ENCODE results near the gene ATPAF2. TPM values are rescaled to one million over a fixed set of nuclear protein-coding genes. Genes with fewer than 3 reads are reported as not detected.

The ATPAF2 gene
- polyA plus RNA-seq, 1 donor = 24.8 TPM

DNA sequence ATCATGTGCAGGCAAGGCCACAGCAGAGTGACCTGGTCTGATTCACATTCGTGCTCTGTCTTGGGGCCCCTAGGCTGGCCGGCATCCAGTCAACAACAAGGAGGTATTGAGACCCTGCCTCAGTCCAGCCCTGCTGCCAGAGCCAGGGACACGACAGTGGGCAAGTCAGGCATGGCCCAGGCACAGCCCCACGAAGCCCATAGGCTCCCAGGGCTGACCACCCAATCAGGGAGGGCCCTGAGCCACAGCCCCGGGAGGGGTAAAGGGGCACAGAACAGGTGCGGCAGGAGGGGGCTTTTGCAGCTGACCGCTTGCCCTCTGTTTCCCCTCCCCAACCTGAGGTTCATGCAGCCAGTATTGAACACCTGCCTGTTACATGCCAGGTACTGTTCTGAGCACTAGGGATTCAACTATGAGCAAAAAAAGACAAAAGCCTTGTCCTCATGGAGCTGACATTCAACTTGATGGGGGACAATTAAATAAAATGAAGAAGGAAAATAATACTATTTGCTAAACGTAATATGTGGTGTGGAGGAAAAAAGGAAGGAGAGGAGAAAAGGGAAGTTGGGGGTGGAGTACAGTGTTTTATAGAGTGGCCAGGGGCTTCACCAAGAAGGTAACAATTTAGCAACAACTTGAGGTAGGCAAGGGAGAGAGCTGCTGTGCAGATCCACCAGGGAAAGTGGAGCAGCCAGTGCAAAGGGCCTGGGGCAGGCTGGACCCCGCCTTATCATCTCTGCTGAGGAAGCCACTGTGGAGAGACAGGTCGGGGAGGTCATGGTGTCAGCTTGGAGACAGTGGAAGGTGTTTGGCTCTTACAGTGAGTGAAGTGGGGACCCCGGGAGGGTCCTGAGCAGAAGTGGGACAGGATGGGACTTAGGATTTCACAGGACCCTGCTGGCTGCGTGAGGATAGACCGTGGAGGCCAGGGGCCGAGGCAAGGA lies 60.2 kb downstream of the ATPAF2 start:
- 100% methylated on average over 1 of the region's 14 CpGs for WGBS (ENCODE audit: insufficient coverage, low lambda C conversion rate)
- H3K27me3 ChIP-seq (ENCODE audit: control insufficient read depth, insufficient read depth, low read length) = no peaks in the 10 kb centered on the region

DNA sequence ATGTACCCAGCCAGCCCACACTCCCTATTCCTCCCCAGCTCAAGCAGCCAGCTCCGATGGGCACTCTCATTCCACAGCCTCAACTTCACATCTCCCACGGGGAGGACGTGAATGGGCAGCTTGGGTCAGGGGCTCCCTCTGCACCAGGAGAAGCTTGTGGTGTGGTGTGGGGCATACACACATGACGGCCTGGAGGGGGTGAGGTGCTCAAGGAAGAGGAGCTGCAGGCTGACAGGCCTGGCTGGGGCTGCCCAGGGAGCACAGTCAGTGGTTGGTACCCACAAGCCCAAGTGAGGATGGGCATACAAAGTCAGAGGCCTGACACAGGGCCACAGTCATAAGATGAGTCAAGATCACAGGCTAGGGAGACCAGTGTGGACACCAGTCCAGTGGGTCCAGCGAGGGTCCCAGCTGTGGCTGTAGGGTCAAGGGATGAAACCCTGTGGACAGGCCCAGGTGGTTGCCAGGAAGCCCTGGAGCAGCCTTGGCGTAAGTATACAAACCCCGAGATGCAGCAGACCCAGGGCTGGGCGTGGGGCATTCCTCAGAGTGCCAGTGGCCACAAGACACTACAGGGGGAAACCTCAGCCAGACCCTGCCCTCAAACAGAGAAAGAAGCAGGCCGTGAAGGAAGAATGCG lies 61.9 kb downstream of the ATPAF2 start:
- H3K4me1 ChIP-seq (ENCODE audit: control insufficient read depth, insufficient read depth, low read length) = peaks cover 3% of the 10 kb centered on the region
- no peak for DNase-seq
- H3K27ac ChIP-seq (ENCODE audit: low read length) = no peak overlapping the region
- no peaks in the 10 kb centered on the region for H3K27me3 ChIP-seq (ENCODE audit: control insufficient read depth, insufficient read depth, low read length)
- no peak overlapping the region for H3K4me3 ChIP-seq (ENCODE audit: low read length)
- no peaks in the 10 kb centered on the region for H3K36me3 ChIP-seq (ENCODE audit: control insufficient read depth, insufficient read depth, low read length)
- no peaks in the 10 kb centered on the region for H3K9me3 ChIP-seq (ENCODE audit: control insufficient read depth, low read depth, low read length)
- no CpG with 5 or more reads among the region's 10 CpGs for WGBS (ENCODE audit: insufficient coverage, low lambda C conversion rate)

More for the DNA sequence above, 60.2 kb downstream of the ATPAF2 start:
- no peak overlapping the region for H3K27ac ChIP-seq (ENCODE audit: low read length)
- no peaks in the 10 kb centered on the region for H3K36me3 ChIP-seq (ENCODE audit: control insufficient read depth, insufficient read depth, low read length)
- H3K9me3 ChIP-seq (ENCODE audit: control insufficient read depth, low read depth, low read length) = no peaks in the 10 kb centered on the region
- no peaks in the 10 kb centered on the region for H3K4me1 ChIP-seq (ENCODE audit: control insufficient read depth, insufficient read depth, low read length)
- no peak overlapping the region for H3K4me3 ChIP-seq (ENCODE audit: low read length)
- DNase-seq = no peak

DNA sequence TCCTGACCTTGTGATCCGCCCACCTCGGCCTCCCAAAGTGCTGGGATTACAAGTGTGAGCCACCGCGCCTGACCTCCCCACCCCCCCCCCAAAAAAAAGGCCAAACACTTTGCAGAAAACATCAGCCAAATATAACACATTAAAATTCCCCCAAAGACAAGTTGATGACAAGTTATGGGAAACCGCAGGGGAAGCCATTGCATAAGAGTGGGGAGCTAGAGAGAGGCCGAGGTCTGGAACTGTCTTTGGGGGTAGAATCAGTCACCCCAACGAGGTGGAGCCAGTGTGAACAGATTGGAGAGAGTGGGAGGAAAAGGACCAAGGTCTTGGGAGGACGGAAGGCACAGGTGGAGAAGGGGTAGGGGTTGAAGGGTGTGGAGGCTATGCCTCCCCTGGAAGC lies 63.5 kb downstream of the ATPAF2 start:
- Histone ChIP-seq H3K27ac (ENCODE audit: low read length) (no peak overlapping the region), H3K4me3 (ENCODE audit: low read length) (no peak overlapping the region), H3K27me3 (ENCODE audit: control insufficient read depth, insufficient read depth, low read length) (no peaks in the 10 kb centered on the region), H3K9me3 (ENCODE audit: control insufficient read depth, low read depth, low read length) (no peaks in the 10 kb centered on the region), H3K4me1 (ENCODE audit: control insufficient read depth, insufficient read depth, low read length) (peaks cover 15% of the 10 kb centered on the region), H3K36me3 (ENCODE audit: control insufficient read depth, insufficient read depth, low read length) (no peaks in the 10 kb centered on the region)
- no peak for DNase-seq
- WGBS (ENCODE audit: insufficient coverage, low lambda C conversion rate) = 92% methylated on average over 2 of the region's 8 CpGs

DNA sequence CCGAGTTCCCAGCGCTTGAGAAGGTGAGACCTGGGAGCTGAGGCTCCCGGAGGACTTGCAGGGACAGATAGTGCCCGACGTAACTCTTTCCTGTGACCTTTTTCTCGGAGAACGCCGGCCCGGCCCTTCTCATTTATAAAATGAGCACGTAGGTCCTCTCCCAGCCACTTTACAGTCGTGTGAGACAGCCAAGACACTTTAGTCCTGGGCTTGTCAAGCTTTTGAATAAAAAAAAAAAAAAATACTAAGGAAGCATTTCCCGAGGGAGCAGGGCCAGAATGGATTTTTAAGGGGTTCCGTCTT lies 66.1 kb downstream of the ATPAF2 start:
- Histone ChIP-seq H3K4me3 (ENCODE audit: low read length) (peak overlapping the region; percentile 58), H3K36me3 (ENCODE audit: control insufficient read depth, insufficient read depth, low read length) (no peaks in the 10 kb centered on the region), H3K27ac (ENCODE audit: low read length) (no peak overlapping the region), H3K9me3 (ENCODE audit: control insufficient read depth, low read depth, low read length) (no peaks in the 10 kb centered on the region), H3K27me3 (ENCODE audit: control insufficient read depth, insufficient read depth, low read length) (no peaks in the 10 kb centered on the region), H3K4me1 (ENCODE audit: control insufficient read depth, insufficient read depth, low read length) (peaks cover 18% of the 10 kb centered on the region)
- WGBS (ENCODE audit: insufficient coverage, low lambda C conversion rate) = 20% methylated on average over 3 of the region's 13 CpGs
- DNase-seq = no peak

DNA sequence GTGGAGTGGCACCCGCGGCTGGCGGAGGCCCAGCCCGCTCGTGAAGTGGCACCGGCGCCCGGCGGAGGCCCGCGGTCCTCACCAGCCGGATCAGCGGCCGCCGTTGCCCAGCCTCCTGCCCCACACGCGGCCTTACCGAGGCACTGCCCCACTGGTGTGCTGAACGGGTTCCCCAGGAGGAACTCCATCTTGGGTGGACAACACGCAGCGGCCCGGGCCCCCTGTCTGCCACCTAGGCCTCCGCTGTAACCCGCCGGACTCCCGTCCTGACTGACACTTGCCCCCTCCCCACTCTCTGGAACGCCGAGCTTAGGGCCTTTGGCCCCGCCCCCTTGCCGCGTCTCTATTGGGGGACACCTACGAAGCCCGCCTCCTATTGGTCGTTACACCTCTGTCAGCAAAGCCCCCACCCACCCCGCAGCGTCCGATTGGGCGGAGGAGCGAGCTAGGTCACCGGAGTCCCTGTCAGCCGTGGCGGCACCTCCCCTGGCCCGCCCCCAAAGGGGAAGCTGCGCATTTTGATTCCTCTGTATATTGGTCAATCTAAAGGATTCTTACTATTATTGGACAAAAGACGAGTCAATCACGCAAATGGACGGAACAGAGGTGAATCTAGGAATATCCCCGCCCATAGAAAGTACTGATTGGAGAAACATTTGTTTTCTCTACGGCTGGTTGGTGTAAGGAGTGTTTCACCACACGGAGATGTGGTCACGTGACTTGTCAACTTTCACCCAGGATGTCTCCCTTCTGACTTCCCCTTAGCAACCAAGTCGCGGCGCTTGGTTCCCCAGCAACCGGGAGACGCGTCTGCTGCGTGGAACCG lies 66.6 kb downstream of the ATPAF2 start, which contains the start of the genes DRC3 and TOM1L2:
Gene DRC3, plus strand, starts transcription at position 737 of the 826 bp plus-strand sequence. CDS start 4,737 bp downstream, outside the sequence.
Gene TOM1L2, minus strand, starts transcription at position 275 of the 826 bp plus-strand sequence. Its CDS starts 87 bp downstream, at position 188.
- H3K9me3 ChIP-seq (ENCODE audit: control insufficient read depth, low read depth, low read length) = no peaks in the 10 kb centered on the region
- DNase-seq = peak; percentile 100
- H3K4me3 ChIP-seq (ENCODE audit: low read length) = peak within 1 kb of the TSS; percentile 59
- H3K27me3 ChIP-seq (ENCODE audit: control insufficient read depth, insufficient read depth, low read length) = no peaks in the 10 kb centered on the region
- peaks cover 18% of the 10 kb centered on the region for H3K4me1 ChIP-seq (ENCODE audit: control insufficient read depth, insufficient read depth, low read length)
- H3K36me3 ChIP-seq (ENCODE audit: control insufficient read depth, insufficient read depth, low read length) = no peaks in the 10 kb centered on the region
- peak within 1 kb of the TSS; percentile 22 for H3K27ac ChIP-seq (ENCODE audit: low read length)
- WGBS (ENCODE audit: insufficient coverage, low lambda C conversion rate) = 0% methylated on average over 3 of the region's 59 CpGs

GRCh38 chr17:17971431-17972125 lies 67.4 kb downstream of the ATPAF2 start:
- no peaks in the 10 kb centered on the region for H3K36me3 ChIP-seq (ENCODE audit: control insufficient read depth, insufficient read depth, low read length)
- peak overlapping the region; percentile 59 for H3K4me3 ChIP-seq (ENCODE audit: low read length)
- H3K27ac ChIP-seq (ENCODE audit: low read length) = peak overlapping the region; percentile 22
- DNase-seq = peak in 1 of 2 donors; percentile 29
- H3K9me3 ChIP-seq (ENCODE audit: control insufficient read depth, low read depth, low read length) = no peaks in the 10 kb centered on the region
- H3K4me1 ChIP-seq (ENCODE audit: control insufficient read depth, insufficient read depth, low read length) = peaks cover 18% of the 10 kb centered on the region
- no CpG with 5 or more reads among the region's 33 CpGs for WGBS (ENCODE audit: insufficient coverage, low lambda C conversion rate)
- no peaks in the 10 kb centered on the region for H3K27me3 ChIP-seq (ENCODE audit: control insufficient read depth, insufficient read depth, low read length)

DNA sequence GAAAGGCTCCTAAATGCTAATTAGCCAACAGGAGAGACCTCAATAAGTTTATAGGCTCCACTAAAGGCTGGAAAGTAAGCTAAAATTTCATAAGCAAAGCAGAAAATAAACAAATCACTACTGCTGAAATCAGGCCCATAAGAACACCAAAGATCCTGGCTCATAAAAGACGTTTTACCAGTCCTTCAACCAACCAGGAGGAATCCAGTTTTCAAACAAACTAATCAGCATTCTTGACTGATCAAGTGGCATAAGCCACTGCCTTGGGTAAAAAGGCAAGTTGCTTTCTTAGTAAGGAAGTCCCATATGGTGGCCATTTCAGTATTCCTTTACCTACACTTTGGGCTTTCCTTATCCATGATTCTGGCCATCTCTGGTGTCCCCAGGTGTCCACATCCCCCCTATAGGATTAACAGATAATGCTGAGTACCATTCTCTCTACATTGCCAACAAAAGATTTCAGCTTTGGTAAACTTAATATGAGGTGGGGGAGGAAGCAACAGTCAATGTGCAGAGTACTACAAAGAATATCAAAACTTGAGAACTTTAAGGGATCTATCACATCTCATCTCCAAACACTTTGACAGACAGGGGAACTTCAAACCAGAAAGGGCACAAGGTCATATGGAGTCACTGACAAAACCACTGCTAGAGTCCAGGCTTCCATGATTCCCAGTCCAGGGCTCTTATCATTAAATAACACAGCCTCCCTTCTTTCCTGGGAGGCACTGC lies 68.1 kb downstream of the ATPAF2 start:
- Histone ChIP-seq H3K9me3 (ENCODE audit: control insufficient read depth, low read depth, low read length) (no peaks in the 10 kb centered on the region), H3K27me3 (ENCODE audit: control insufficient read depth, insufficient read depth, low read length) (no peaks in the 10 kb centered on the region), H3K27ac (ENCODE audit: low read length) (no peak overlapping the region), H3K4me3 (ENCODE audit: low read length) (peak overlapping the region; percentile 59), H3K36me3 (ENCODE audit: control insufficient read depth, insufficient read depth, low read length) (no peaks in the 10 kb centered on the region), H3K4me1 (ENCODE audit: control insufficient read depth, insufficient read depth, low read length) (peaks cover 18% of the 10 kb centered on the region)
- DNase-seq = no peak
- WGBS (ENCODE audit: insufficient coverage, low lambda C conversion rate) = no CpG with 5 or more reads among the region's 1 CpG
